Lower leg skin (tissue), 3 donors: ENCODE results near the gene CCDC15.

Experiments
- CTCF ChIP-seq, 3 donors: fragments of 450-650 bp; IDR thresholded peaks; one replicate each; pipeline ENCODE4 v1.5.1; 2016; ENCODE audit warnings: antibody characterized with exemption in 3 of 3, mild to moderate bottlenecking in 3 of 3, moderate library complexity in 2 of 3
- POLR2A ChIP-seq, 2 donors: fragments of 450-650 bp; IDR thresholded peaks; one replicate each; pipeline ENCODE4 v1.6.1; 2016 to 2017; ENCODE audit warnings: antibody characterized with exemption in 2 of 2, mild to moderate bottlenecking in 1 of 2, moderate library complexity in 1 of 2

GRCh38 chr11:124950601-124951330 lies 3.2 kb upstream of the CCDC15 start:
- no peak for TF ChIP-seq CTCF (IDR thresholded peaks at IDR 0.05)
- TF ChIP-seq POLR2A (IDR thresholded peaks at IDR 0.05) = no peak
